Activated CD4-positive, alpha-beta T cell treated with anti-CD3 and anti-CD28 coated beads for 4 hours (primary cell): ENCODE data around the gene ANGPT4.
A peak's percentile ranks its signal among the peaks of the same experiment; 100 is the strongest.

Source experiments
- DNase-seq, 2 donors: peaks; one replicate each; pipeline ENCODE4 v3.0.0-alpha.2; 2020

ANGPT4 gene, protein sequence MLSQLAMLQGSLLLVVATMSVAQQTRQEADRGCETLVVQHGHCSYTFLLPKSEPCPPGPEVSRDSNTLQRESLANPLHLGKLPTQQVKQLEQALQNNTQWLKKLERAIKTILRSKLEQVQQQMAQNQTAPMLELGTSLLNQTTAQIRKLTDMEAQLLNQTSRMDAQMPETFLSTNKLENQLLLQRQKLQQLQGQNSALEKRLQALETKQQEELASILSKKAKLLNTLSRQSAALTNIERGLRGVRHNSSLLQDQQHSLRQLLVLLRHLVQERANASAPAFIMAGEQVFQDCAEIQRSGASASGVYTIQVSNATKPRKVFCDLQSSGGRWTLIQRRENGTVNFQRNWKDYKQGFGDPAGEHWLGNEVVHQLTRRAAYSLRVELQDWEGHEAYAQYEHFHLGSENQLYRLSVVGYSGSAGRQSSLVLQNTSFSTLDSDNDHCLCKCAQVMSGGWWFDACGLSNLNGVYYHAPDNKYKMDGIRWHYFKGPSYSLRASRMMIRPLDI

DNA sequence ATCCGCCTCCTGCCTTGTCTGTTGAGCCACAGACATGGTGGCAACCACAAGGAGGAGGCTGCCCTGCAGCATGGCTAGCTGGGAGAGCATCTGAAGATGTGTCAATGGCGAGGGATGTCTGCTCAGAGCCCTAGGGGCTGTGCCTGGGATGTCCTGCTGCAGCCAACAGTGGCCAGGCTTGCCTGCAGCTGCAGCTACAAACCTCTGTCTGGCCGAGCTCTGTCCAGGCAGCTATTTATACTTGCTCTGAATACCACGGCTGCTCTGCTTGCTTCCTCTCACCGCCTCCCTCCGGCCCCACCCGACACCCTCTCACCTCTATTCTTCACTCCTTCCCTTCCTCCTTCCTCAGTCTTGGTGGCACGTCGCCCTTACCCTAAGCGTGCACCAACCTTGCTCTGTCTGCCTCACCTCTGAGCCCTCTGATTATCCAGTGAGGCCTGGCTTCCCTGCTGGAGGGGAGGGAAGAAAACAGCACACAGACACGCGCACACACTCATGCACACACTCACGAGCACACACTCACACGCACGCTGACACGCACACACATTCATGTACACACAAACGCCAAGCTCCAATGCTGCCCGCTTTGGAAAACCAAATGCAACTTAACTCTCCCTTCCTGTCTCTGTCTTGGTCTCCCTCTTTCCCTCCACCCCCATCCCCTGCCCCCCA, at the start of gene ANGPT4:
TSS of gene ANGPT4 (minus strand) at position 210 of the 675 bp plus-strand sequence. CDS start at position 90, 120 bp downstream.
- DNase-seq, result no peak

DNA sequence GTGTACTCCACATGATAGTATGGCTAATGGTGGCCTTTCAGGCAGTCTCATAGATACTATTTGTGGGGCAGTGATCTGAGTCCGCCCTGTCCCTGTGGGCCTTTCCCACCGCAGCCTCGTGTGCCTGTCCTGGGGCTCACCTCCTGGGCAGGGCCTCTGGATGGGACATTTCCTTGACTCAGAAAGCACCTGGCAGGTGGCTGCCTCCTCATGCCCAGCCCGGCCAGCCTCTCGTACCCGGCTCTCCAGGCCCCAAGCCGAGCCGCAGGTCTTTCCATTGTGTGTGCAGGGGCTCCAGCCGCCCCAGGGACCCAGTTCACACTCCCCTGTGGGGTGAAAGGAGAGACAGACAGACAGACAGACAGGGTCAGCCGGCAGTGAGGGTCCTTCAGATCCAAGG, 47.7 kb upstream of the ANGPT4 start:
- DNase-seq, result no peak

DNA sequence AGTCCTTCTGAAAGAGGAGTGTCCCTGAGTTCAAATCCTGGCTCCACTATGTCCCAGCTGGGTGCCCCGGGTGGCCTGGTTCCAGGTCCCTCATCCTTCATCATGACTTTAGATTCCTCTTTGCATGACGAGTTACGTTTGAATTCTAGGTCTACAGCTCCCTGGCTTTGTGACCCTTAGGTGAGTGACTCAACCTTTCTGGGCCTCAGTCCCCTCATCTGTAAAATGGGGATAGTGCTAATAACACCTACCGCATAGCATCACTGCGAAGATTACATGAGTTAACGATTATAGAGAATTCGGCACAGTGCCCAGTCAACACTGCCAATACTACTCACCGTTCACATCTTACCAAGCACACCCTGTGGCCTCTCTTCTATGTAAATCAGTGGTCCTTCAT, 46.5 kb upstream of the ANGPT4 start:
- DNase-seq, result no peak

DNA sequence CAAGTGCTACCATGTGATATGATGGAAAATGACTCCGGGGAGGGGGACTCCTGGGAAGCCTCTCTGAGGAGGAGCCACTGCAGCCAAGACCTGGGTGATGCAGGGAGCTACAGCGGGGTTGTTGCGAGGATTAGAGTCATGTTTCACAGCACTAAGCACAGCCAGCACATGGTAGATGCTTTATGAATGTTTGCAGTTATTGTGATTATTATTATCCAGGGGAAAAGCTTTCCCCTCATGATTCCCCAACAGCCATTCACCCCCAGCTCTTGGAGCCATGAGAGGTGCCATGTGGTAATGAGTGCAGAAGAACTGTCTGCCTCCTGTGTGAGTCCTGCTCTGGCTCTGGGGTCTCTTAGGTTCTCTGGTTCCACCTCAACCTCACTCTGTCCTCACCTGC, 46.1 kb upstream of the ANGPT4 start:
- no peak for DNase-seq

DNA sequence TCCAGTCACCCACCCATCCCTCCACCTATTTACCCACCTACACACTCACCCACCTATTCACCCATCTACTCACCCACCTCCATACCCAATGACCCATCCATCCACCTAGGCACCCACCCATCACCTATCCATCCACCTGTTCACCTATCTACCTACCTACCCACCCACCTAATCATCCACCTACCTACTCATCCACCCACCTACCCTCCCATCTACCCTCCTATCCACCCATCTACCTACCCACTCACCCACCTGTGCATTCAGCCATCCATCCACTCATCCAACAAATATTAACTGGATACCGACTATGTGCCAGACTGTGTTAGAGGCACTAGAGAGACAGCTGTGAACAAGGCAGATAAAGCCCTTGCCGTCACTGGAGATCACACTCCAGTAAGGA, 45.6 kb upstream of the ANGPT4 start:
- no peak for DNase-seq

DNA sequence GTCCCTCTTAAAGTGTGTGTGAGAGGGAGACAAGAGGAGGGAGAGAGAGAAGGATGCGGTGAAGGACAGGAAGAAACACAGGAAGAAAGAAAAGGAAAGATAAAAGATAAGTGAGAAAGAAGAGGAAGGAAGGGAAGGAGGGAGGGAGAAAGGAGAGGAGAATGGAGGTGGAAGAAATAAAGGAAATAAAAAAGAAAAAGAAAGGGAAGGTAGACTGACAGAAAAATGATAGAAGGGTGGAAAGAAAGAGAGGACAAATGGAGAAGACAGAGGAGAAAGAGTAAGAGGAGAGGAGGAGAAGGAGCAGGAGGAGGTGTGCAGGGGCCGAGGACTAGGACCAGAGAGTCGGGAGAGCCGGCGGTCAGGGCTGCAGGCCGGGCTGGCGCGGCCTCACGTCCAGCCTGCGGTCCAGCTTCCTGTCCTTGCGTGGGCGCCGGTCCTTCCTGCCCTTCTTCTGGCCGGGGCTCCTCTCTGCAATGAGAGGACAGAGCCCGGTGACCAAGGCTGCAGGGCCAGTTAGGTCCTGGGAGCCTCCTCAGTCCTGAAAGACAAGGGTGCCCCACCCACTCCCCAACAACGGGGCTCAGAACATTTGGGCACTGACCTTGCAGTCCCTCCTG, 44.0 kb upstream of the ANGPT4 start:
- no peak for DNase-seq

DNA sequence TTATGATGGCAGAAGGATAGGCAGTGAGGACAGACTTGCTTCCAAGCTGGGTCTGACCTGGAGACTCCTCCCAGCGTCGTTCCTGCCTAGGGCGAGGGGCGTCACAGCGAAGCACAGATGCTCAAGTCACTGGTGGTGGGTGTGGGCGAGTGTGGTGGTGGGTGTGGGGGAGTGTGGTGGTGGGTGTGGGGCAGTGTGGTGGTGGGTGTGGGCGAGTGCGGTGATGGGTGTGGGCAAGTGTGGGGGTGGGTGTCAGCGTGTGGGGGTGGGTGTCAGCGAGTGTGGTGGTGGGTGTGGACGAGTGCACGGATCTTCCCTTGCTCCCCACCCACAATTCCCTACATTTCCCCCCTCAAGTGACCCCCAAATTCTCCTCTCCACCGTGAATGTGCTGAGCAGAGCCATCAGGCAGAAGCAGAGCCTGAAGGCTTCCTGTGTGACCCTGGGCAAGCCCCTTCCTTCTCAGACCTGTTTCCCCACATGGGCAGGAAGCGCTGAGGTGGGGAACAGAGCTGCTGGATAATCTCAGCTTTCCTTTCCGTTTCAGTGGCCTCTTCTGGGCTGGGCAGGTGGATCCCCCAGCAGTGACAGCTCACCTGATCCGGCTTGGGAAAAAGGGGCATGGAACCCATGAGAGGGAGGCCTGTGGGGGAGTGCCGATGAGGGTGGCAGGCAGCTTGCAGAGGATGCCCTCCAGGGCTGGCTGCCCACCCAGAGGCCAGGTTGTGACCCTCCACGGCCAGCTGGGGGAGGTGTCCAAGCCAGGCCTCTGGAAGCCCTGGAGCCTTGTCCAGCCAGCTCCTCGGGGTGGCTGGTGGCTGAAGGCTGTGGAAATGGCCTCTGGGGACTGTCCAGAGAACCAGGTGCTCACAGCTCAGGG, 43.0 kb upstream of the ANGPT4 start:
- no peak for DNase-seq

DNA sequence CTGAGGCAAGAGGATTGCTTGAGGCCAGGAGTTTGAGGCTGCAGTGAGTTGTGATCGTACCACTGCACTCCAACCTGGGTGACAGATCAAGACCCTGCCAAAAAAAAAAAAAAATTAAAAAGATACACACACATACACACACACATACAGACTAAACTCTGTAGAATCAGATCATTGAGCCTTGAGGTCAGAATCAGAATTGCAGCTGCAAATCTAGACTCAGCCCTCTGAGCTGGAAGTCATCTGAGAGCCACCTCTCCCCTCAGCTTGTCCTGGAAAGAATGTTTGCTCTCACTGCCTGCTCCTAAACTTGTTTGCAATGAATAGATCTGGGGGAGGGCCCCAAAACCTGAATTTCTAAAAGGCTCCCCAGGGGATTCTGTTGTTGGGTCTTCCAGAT, 41.4 kb upstream of the ANGPT4 start:
- no peak for DNase-seq

DNA sequence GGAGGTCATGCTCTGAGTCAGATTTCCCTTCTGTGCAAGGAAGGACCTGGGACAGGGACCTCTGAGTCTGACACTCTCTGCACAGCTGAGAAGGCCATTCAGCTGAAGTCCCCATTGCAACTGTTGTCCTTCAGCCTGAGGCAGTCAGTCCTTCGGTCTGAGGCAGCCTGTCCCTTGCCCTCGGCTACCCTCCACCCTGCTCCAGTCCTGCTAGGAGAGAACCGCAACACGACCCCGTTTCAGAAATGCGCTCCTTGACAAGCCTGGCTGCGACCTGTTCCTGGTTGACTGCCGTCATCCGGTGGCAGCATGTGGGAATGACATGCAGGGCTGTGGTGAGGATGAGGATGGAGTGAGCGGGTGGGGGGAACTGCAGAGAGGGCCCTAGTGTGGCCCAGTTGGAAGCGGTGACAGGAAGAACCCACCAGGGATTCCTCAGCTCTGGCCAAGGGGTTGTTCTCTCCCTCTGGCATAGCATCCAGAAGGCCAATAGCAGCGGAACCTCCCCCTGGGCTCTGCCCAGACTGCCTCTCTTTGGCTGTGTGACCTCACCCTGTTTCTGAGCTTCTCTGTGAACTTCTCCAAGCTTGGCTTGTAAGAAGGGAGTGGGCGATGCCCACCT, 40.3 kb upstream of the ANGPT4 start:
- peak; percentile 68 to 77 for DNase-seq

DNA sequence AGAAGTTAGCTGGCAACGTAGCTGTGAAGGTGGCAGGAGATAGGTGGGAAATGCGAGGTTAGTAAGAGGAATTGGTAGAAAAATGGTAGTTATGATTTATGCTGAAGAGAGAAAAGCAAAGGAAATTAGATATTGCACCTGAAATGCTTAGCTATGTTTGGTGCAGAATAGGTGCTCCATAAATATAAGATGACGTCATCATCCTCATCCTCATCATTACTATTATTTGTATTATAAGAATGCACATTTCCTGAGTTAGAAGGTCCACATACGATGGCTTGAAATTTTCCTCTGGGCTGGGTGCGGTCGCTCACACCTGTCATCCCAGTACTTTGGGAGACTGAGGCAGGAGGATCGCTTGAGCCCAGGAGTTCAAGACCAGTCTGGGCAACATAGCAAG, 39.5 kb upstream of the ANGPT4 start:
- DNase-seq, result no peak

DNA sequence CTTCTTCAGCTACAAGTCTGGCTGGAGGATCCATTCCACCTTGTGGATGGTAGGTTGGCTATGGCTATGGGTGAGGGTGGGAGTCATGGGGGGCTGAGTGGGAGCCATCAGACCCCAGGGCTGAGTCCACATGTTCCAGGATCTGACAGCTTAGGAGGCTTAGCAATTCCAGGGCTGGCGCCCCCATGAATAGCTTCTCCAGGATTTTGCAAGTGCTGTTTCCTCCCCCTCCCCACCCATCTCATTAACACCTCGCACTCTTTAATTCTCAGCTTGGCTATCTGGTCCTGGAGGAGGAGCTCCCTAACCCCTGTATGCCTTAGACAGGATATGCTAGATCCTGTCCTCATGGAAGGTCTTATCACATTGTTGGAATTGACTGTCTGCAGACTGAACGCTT, 39.0 kb upstream of the ANGPT4 start:
- DNase-seq, result no peak

DNA sequence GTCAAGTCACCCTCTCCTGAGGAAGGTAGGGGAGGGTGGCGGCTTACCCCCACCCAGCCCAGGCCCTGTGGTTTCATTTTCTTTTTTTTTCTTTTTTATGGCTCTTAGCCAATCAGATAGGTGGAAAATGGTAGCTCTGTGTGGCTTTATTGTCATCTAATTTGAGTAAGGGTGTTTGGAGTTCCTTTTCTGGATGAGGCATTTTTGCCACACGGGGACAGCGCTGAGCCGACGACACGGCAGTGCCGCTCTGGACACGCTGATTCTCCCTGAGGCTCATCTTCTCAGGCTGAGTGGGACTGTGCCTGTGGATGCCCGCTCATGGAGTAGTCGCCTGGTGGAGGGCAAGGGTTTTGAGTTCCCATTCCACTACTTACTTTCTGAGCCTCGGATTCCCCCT, 37.6 kb upstream of the ANGPT4 start:
- DNase-seq, result no peak

DNA sequence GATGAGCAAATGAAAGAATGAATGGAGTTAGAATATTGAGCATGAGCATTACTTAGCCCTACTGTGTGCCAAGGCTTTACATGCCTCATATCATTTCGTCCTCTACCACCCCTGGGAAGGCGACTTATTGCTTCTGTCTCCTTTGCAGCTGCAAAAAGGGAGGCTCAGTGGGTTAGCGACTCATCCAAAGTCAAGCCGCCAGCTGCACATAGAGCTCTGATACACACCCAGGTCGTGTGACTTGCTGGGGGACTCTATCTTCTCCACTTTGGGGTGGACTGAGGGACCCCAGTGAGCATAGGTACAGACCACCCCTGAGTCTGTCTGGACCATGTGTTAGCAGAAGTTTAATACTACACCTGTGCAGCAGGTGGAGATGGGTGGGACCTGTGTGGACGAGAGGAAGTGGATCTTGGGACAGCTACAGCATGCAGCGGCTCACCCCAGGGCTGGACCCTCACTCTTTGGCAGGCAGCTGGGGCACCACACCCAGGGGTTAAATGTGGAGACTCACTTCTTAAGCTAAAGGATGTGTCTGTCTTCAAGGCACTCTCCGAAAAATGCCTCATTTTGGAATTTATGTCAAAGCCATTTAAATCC, 36.2 kb upstream of the ANGPT4 start:
- no peak for DNase-seq

DNA sequence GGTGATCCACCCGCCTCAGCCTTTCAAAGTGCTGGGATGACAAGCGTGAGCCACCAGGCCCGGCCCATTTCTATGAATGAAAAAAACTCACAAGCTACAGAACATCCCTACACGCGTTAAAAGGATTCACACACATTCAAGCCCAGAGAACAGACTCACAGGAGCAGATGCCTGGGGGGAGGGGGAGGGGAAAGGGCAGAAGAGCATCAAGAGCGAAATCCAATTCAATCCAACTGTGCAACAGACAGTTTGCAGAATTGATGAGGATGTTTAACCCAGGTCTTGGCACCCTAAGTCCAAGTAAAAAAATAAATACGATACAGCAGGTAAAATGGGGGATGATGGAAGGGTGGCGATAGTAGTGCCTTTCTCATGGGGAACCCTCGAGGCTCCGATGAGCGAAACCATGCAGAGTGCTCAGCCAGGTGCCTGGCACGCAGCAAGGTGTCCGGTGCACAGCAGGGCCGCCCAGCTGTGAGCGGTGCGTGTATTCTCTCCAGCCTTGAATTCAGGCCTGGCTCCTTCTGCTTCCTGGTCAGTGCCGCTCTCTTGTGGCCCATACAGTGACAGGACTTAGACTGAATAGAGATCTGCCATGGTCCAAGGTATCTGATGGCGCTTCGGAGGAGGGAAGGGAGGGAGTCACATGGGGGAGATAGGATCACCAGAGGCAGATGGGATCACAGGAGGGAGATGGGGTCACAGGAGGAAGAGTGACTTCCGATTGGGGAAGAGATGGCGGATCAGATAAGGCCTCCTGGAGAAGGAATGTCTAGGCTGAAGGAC, 35.4 kb upstream of the ANGPT4 start:
- no peak for DNase-seq

DNA sequence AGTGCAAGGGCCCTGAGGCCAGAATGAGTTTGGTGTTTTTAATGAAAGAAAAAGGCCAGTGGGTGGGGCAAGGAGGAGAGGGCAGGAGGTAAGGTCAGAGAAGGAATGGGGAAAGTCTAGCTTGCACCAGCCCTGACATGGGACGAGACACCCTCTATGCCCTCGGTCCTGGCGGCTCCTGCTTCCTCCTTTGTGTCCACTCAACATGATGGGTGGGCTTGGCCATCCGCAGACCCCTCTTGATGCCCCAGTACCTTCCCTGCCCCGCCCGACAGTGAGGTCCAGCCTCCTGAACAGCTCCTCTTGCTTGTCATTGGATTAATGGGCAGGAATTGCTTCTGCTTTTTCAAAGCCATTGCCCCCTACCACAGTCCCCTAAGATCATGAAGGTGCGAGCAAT, 33.6 kb upstream of the ANGPT4 start:
- no peak for DNase-seq

DNA sequence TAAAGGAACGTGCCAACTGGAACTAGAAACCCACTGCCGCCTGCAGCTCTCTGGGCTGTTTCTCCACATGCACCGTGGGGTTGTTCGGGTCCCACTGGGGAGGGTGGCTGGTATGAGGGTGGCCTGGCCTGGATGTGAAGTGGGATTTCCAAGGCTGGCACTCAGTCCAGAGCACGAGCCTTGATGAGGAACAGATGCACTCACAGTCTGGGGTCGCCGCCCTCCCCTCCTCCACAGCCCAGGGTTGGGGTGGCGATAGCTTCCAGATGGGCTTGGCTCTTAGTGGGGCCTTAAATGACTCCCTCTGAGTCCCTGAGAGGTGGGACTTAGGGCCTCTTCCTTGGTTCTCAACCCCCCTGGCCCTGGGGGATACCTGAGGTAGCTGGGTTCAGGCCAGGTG, 30.7 kb upstream of the ANGPT4 start:
- no peak for DNase-seq

DNA sequence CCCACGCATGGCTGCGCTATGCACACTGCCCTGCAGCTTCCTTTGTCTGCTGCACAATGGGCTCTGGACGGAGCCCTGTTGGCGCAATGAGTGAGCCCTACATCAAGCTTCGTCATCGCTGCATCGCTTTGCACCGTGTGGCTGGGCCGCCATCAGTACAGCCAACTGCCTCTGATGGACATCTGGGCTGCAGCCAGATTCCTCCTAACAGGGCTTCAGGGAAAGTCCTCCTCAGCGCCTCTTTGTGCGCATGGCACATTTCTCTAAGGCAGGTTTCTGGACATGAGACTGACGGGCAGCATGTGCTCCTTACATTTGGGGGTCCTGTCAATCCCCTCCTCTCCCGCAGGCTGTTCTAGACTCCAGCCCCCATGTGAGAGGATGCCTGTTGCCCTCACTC, 29.7 kb upstream of the ANGPT4 start:
- no peak for DNase-seq

DNA sequence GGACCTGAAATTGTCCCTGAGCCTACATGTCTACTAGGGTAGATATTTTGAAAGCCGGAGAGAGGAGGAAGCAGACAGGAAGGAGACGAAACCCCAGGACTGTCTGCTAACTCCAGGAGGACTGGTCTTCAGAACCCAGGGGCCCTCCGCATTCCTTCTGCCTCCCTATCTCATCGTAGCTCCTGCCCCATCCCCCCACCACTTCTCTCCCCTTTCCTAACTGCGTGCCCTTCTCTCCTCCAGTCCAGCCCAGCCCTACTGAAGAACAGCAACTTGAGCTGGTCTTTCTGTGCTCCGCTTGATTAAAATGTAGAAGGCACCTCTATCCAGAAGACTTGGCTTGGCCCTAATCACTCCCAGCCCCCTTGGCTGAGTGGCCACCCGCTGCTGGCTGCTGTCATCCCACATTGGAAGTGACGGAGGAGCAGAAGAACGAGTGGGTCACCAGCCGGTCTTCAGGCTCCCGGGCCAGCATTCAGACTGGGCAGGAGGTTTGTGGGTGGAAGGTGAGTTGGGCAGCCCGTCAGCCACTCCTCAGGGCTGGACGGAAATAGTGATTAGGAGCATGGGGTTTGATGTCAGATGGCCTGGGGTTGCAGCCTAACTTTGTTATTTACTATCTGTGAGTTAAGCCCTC, 28.8 kb upstream of the ANGPT4 start:
- no peak for DNase-seq

DNA sequence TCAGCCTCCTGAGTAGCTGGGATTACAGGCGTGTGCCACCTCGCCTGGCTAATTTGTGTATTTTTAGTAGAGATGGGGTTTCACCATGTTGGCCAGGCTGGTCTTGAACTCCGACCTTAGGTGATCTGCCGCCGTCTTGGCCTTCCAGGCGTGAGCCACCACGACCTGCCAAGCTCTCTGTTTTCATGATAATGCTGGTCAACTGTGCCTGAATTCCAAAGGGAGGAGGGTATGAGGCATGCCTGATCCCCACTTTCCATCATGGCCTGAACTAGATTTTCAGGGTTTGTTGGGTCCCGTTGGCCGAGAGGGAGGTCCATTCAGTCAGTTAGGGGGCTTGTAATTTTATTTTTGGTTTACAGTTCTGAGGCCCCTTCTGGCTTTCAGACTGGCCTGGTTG, 28.0 kb upstream of the ANGPT4 start:
- DNase-seq, result no peak

DNA sequence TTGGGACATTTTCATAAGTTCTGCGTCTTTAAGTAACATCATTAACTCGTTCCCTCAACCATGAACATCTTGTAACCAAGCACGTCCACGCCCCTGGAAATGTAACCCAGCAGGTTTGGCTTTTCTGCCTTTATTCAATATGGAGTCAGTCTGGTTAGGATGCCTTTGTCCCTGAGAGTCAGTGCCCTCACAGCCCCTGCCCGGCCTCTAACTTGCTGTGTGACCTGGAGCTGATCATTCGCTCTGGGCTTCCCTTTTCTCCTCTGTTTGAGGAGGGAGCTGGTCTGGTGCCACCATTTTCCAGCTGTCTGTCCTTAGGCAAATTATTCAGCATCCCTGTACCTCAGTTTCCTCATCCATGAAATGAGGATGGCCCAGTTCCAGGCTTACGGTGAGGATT, 26.5 kb upstream of the ANGPT4 start:
- no peak for DNase-seq

DNA sequence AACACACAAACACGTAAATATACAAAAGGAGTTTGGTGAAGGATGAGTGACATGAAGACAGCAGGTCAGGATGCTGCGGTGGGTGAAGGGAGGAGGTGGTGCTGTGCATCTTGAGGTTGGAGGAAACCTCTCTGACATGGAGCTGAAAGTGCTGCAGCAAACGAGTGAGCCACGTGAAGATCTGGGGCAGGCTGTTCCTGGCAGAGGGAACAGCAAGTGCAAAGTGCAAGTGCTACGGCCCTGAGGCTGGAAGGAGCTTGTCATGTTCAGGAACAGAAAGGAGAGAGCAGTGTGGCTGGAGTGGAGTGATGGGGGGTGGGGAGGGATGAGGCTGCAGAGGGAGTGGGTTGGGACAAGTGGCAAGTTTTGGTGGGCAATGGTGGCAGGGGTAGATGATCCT, 24.8 kb upstream of the ANGPT4 start:
- DNase-seq, result no peak
